ENCODE data around the gene PTRH1. TPM values are rescaled to one million over a fixed set of nuclear protein-coding genes. Genes with fewer than 3 reads are reported as not detected.

Gene PTRH1
- total RNA-seq, 6 experiments from 2014 or later = 4.8 to 21.2 (median 6.8) TPM

GRCh38 chr9:127694890-127695720, 20.4 kb downstream of the PTRH1 start:
- TF ChIP-seq CTCF (IDR thresholded peaks at IDR 0.05) = no peak
- TF ChIP-seq POLR2A (IDR thresholded peaks at IDR 0.05) = no peak
- 69% methylated on average over 6 of the region's 9 CpGs for WGBS (ENCODE audit: insufficient coverage, low coverage, low lambda C conversion rate, missing lambda C conversion rate)
- H3K36me3 ChIP-seq = no peaks in the 10 kb centered on the region

GRCh38 chr9:127693697-127694096, 21.8 kb downstream of the PTRH1 start:
- intact Hi-C loops (cut with DNase I) = no loop called here
- Histone ChIP-seq H3K4me3 (no peak overlapping the region), H3K9me3 (no peaks in the 10 kb centered on the region), H3K4me1 (no peaks in the 10 kb centered on the region), H3K36me3 (no peaks in the 10 kb centered on the region), H3K27ac (no peak overlapping the region), H3K27me3 (no peaks in the 10 kb centered on the region)
- DNase-seq = no peak
- no CpG with 5 or more reads among the region's 4 CpGs for WGBS (ENCODE audit: insufficient coverage, low coverage, low lambda C conversion rate, missing lambda C conversion rate)
- no peak for TF ChIP-seq CTCF (IDR thresholded peaks at IDR 0.05)
- TF ChIP-seq POLR2A (IDR thresholded peaks at IDR 0.05) = no peak
- ATAC-seq = no peak

More at GRCh38 chr9:127694890-127695720, 20.4 kb downstream of the PTRH1 start:
- H3K27ac ChIP-seq = no peak overlapping the region
- DNase-seq = no peak
- ATAC-seq = no peak
- H3K4me3 ChIP-seq = no peak overlapping the region
- H3K27me3 ChIP-seq = no peaks in the 10 kb centered on the region
- no peaks in the 10 kb centered on the region for H3K4me1 ChIP-seq
- intact Hi-C loops (cut with DNase I) = no loop called here
- H3K9me3 ChIP-seq = no peaks in the 10 kb centered on the region

- Histone ChIP-seq H3K9me3 (no peaks in the 10 kb centered on the region), H3K4me3 (no peak overlapping the region), H3K4me1 (no peaks in the 10 kb centered on the region), H3K27ac (no peak overlapping the region), H3K27me3 (no peaks in the 10 kb centered on the region), H3K36me3 (no peaks in the 10 kb centered on the region)
- DNase-seq (no peak), ATAC-seq (no peak)
- TF ChIP-seq POLR2A (IDR thresholded peaks at IDR 0.05) (no peak), CTCF (IDR thresholded peaks at IDR 0.05) (no peak)
- 90% methylated on average over 4 of the region's 10 CpGs for WGBS (ENCODE audit: insufficient coverage, low coverage, low lambda C conversion rate, missing lambda C conversion rate)
- intact Hi-C loops (cut with DNase I) = no loop called here
Observed at GRCh38 chr9:127693143-127693542, 22.3 kb downstream of the PTRH1 start.

DNA sequence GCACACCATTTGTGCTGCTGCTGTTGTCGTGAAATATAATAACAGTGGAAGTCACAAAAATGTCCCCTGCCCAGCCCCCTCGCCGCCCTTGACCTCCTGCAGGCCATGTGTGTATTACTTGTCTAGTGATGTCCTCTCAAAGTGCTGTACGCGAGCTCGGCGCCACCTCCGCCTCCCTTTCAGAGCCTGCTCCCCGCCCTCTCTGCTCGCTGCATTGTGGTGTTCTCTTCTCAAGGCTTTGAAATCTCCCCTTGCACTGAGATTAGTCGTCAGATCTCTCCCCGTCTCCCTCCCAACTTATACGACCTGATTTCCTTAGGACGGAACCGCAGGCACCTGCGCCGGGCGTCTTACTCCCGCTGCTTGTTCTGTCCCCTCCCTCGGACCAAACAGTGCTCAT, 23.4 kb downstream of the PTRH1 start:
- H3K27ac ChIP-seq = no peak overlapping the region
- ATAC-seq (no peak), DNase-seq (no peak)
- TF ChIP-seq POLR2A (IDR thresholded peaks at IDR 0.05) (no peak), CTCF (IDR thresholded peaks at IDR 0.05) (no peak)
- H3K4me3 ChIP-seq = no peak overlapping the region
- WGBS (ENCODE audit: insufficient coverage, low coverage, low lambda C conversion rate, missing lambda C conversion rate) = 78% methylated on average over 14 of the region's 20 CpGs
- intact Hi-C loops (cut with DNase I) = no loop called here
- H3K36me3 ChIP-seq = no peaks in the 10 kb centered on the region
- no peaks in the 10 kb centered on the region for H3K27me3 ChIP-seq
- H3K9me3 ChIP-seq = no peaks in the 10 kb centered on the region
- no peaks in the 10 kb centered on the region for H3K4me1 ChIP-seq
